HuH-7.5 (cell line): Measurements from ENCODE around the gene ACSF3.

Experiments
- DNase-seq: peaks from one replicate; pipeline ENCODE4 v3.0.0; 2011; ENCODE audit warnings: low spot score

The ACSF3 gene

GRCh38 chr16:89201439-89202377 is 108.1 kb downstream of the ACSF3 start:
- peak; percentile 95 for DNase-seq

DNA sequence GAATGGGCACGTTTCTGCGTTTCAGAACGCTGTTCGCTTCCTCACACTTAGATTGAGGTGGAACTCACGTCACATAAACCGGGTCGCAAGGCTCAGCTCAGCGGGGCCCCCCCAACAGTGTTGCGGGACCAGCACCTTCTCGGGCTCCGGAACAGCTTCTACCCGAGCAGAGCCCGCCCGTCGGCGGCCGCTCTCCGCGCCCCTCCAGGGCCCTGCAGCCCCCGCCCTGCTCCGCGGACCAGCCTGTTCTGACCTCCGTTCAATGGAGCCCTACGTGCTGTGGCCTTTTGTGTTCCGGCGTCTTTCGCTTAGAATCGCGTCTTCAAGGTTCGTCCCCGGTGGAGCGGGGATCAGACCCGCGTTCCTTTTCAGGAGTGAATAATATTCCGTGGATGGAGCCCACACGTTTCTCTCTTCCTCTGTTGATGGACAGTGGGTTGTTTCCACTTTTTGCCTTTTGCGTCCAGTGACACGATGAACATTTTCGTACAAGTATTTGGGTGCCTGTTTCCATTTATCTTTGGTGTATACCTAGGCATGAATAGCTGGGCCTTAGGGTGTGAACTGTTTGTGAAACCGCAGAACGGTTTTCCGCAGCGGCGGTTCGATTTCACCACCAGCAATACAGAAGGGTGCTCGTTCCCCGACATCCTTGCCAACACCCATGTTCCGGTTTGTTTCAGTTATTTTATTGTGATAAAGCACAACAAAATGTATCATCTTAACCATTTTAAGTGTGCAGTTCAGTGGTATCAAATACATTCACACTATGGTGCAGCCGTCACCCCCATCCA is 109.0 kb downstream of the ACSF3 start:
- no peak for DNase-seq
